ENCODE results near the gene NCEH1. TPM values are rescaled to one million over a fixed set of nuclear protein-coding genes. Genes with fewer than 3 reads are reported as not detected.

NCEH1 gene
- total RNA-seq, 6 donors from 2014 or later: 16.8 to 73.1 (median 36.4) TPM

DNA sequence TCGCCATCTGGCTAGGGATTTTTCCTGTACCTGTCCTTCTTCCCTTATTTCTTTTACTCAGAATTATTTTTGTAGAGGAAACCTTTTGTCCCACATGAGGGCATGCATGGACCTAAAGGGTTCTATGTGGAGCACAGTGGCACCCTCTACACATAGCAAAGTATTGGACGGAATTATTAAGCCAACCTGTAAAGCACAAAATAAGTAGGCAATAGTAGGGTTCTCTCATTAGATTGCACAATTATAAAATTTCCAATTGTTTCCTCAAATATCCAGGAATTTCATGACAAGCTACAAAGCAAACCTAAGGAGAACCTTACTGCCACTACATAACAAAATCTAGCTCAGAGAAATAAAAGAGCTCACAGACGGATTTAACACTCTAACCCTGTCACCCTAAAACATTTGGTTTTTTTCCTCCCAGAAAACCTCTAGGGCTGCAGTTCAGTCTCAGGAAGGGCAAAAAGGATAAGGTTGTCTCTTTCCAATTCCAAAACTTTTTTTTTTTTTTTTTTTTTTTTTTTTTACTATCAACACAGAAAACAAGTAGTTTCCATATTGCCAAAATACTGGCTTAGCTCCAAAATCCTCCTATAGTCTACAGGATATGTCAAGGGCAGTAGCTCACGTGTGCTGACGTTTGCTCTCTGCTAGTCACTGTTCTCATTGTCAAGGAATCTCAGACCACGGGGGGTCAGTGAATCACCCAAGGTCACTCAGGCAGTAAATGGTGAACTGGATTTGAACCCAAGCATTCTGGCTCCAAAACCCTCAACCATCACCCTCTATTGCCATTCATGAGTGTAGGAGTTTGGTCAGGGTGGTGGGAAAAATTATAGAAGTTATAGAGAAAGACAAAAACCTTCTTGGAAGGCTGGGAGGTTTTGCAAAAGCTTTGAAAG, 52.3 kb downstream of the NCEH1 start:
- no peak overlapping the region for H3K27ac ChIP-seq
- no peak overlapping the region for H3K4me3 ChIP-seq
- H3K9me3 ChIP-seq: no peaks in the 10 kb centered on the region
- no peaks in the 10 kb centered on the region for H3K27me3 ChIP-seq
- H3K36me3 ChIP-seq: no peaks in the 10 kb centered on the region
- WGBS, 2 donors: 77 to 85% methylated on average over 6 of the region's 6 CpGs
- no peak for TF ChIP-seq POLR2AphosphoS5 (IDR thresholded peaks at IDR 0.05)
- no peak for TF ChIP-seq POLR2A (IDR thresholded peaks at IDR 0.05)
- ATAC-seq (ENCODE audit: low FRiP score in 2 of 2) (peak in 1 of 2 donors; percentile 59), DNase-seq (no peak)
- H3K4me1 ChIP-seq: no peaks in the 10 kb centered on the region

DNA sequence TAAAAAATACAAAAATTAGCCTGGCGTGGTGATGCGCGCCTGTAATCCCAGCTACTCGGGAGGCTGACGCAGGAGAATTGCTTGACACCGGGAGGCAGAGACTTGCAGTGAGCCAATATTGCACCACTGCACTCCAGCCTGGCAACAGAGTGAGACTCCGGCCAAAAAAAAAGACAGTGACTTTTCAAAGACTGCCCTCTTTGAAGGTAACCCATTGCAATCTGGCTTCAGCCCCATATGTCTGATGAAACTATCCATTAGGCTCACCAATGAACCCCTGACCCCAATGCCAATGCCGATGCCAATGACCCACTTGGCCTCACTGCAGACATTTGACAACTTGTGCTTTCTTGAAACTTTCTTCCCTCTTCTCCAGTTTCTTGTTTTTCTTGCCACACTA, 54.3 kb downstream of the NCEH1 start:
- 88 to 91% methylated on average over 8 of the region's 8 CpGs for WGBS, 2 donors
- H3K27me3 ChIP-seq: no peaks in the 10 kb centered on the region
- no peak overlapping the region for H3K27ac ChIP-seq
- TF ChIP-seq POLR2AphosphoS5 (IDR thresholded peaks at IDR 0.05) (no peak), EP300 (IDR thresholded peaks at IDR 0.05) (no peak), POLR2A (IDR thresholded peaks at IDR 0.05) (no peak)
- TF ChIP-seq, protein P1, sequence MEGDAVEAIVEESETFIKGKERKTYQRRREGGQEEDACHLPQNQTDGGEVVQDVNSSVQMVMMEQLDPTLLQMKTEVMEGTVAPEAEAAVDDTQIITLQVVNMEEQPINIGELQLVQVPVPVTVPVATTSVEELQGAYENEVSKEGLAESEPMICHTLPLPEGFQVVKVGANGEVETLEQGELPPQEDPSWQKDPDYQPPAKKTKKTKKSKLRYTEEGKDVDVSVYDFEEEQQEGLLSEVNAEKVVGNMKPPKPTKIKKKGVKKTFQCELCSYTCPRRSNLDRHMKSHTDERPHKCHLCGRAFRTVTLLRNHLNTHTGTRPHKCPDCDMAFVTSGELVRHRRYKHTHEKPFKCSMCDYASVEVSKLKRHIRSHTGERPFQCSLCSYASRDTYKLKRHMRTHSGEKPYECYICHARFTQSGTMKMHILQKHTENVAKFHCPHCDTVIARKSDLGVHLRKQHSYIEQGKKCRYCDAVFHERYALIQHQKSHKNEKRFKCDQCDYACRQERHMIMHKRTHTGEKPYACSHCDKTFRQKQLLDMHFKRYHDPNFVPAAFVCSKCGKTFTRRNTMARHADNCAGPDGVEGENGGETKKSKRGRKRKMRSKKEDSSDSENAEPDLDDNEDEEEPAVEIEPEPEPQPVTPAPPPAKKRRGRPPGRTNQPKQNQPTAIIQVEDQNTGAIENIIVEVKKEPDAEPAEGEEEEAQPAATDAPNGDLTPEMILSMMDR (IDR thresholded peaks at IDR 0.05): no peak
- H3K9me3 ChIP-seq: no peaks in the 10 kb centered on the region
- no peak for DNase-seq
- no peaks in the 10 kb centered on the region for H3K36me3 ChIP-seq
- no peak for ATAC-seq (ENCODE audit: low FRiP score in 2 of 2)
- H3K4me3 ChIP-seq: no peak overlapping the region
- no peaks in the 10 kb centered on the region for H3K4me1 ChIP-seq

DNA sequence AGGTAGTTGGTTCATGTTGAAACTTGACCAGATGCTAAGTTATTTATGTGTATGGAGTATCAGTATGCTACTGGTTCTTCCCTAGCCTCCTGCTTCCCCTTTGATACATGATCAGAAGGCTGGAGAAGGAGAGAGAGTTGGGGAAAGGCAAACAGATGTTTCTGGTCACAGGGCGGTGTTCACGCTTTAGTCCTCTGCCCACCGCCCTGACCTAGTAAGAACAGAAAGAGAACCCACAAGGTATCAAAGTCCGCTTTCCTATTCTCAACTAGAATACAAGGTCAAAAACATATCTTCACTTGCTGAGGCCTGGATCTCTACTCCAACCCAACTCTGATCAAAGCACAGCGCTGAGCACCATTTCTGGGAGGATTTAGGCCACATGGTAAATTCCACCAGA, 55.5 kb downstream of the NCEH1 start:
- Histone ChIP-seq H3K27me3 (no peaks in the 10 kb centered on the region), H3K27ac (no peak overlapping the region), H3K9me3 (no peaks in the 10 kb centered on the region), H3K4me3 (no peak overlapping the region), H3K36me3 (no peaks in the 10 kb centered on the region), H3K4me1 (no peaks in the 10 kb centered on the region)
- DNase-seq (no peak), ATAC-seq (ENCODE audit: low FRiP score in 2 of 2) (no peak)
- 95 to 98% methylated on average over 5 of the region's 5 CpGs for WGBS, 2 donors
- TF ChIP-seq, protein P1 (IDR thresholded peaks at IDR 0.05): no peak
- TF ChIP-seq POLR2A (IDR thresholded peaks at IDR 0.05) (no peak), POLR2AphosphoS5 (IDR thresholded peaks at IDR 0.05) (no peak), EP300 (IDR thresholded peaks at IDR 0.05) (no peak)

DNA sequence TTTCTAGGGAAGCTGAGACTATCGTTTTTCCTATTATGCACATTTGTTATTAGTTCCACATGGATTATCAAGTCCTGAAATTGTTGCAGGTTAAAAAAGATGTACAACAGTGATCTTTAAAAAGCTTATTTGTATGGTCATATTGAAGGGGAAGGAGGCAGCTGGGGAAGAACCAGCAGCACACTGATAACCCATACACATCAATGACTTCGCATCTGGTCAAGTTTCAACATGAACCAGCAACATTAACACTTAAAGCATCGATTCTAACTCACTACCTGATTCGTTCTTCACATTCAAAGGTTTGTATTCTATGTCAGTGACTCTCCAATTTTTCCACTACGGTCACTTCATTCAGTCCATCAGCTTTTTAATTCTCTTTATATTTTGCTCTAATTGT, 56.4 kb downstream of the NCEH1 start:
- Histone ChIP-seq H3K27ac (no peak overlapping the region), H3K4me3 (no peak overlapping the region), H3K36me3 (no peaks in the 10 kb centered on the region), H3K27me3 (no peaks in the 10 kb centered on the region), H3K4me1 (peaks cover 0 to 5% (median 2%) of the 10 kb centered on the region in 4 donors), H3K9me3 (no peaks in the 10 kb centered on the region)
- ATAC-seq (ENCODE audit: low FRiP score in 2 of 2) (no peak), DNase-seq (no peak)
- TF ChIP-seq EP300 (IDR thresholded peaks at IDR 0.05): no peak
- TF ChIP-seq, protein P1 (IDR thresholded peaks at IDR 0.05): no peak
- TF ChIP-seq POLR2AphosphoS5 (IDR thresholded peaks at IDR 0.05): no peak
- no peak for TF ChIP-seq POLR2A (IDR thresholded peaks at IDR 0.05)
- 95% methylated on average over 5 of the region's 5 CpGs for WGBS, 2 donors

DNA sequence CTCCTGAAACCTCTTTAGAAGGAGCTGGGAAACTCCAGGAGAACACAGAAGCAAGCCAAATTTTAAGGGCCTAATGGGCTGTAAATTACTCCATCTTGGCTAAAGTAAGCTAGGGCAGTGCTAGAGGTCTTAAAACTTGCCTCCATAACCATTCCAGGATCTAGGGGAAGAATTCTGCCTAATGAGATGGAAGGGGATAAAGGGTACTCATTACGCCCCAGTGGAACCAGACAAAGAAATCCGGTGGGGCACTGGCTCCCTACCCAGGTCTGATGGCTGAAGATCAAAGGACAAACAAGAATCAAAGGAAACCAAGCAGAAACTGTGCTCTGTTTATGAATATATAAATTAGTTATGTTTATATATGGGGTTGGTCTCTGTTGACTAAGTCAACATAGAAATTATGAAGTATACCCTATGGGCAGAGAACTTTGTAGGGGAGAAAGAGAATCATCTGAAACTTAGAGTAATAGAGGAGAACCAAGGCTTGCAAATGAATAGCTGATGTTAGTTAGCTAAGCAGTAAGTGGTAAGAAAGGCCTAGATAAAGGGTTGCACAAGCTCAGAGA, 57.8 kb downstream of the NCEH1 start:
- 75 to 77% methylated on average over 2 of the region's 2 CpGs for WGBS, 2 donors

More for the DNA sequence above, 57.8 kb downstream of the NCEH1 start:
- no peak for TF ChIP-seq EP300 (IDR thresholded peaks at IDR 0.05)
- TF ChIP-seq, protein P1 (IDR thresholded peaks at IDR 0.05): no peak
- TF ChIP-seq POLR2A (IDR thresholded peaks at IDR 0.05): no peak
- TF ChIP-seq POLR2AphosphoS5 (IDR thresholded peaks at IDR 0.05): no peak
- H3K36me3 ChIP-seq: no peaks in the 10 kb centered on the region
- H3K4me1 ChIP-seq: peaks cover 6 to 17% (median 13%) of the 10 kb centered on the region in 4 donors
- no peaks in the 10 kb centered on the region for H3K9me3 ChIP-seq
- ATAC-seq (ENCODE audit: low FRiP score in 2 of 2) (no peak), DNase-seq (no peak)
- no peaks in the 10 kb centered on the region for H3K27me3 ChIP-seq
- H3K27ac ChIP-seq: no peak overlapping the region
- no peak overlapping the region for H3K4me3 ChIP-seq
